Central memory CD8-positive, alpha-beta T cell (primary cell): Measurements from ENCODE around the gene PCDHA4.
"Not testable (repeated sequence)": the region's sequence is repeated elsewhere in the genome, so short reads cannot be mapped to it uniquely, and the experiment has no call there.

Experiments used
- ATAC-seq: fragments of 150-1000 bp; cut with Tn5 transposase; replicated peaks from 2 replicates; pipeline ENCODE4 v1.10.0; 2022; ENCODE audit warnings: mild to moderate bottlenecking, moderate FRiP score, moderate number of reproducible peaks; ENCODE audit not compliant: poor library complexity, severe bottlenecking; ENCODE audit errors: extremely low read depth
- DNase-seq, 2 donors: peaks; one replicate each; pipeline ENCODE4 v3.0.0; 2021; ENCODE audit warnings: low spot score in 2 of 2
- H3K27ac Mint-ChIP-seq: one replicate; pipeline ENCODE4 v1.8.0; 2022; ENCODE audit warnings: low read depth, mild to moderate bottlenecking, moderate library complexity, mixed read lengths
- H3K27me3 Mint-ChIP-seq: one replicate; pipeline ENCODE4 v1.8.0; 2022; ENCODE audit warnings: mixed read lengths
- H3K36me3 Mint-ChIP-seq: one replicate; pipeline ENCODE4 v1.8.0; 2022; ENCODE audit warnings: mild to moderate bottlenecking, moderate library complexity, mixed read lengths; ENCODE audit not compliant: insufficient read depth
- H3K4me1 Mint-ChIP-seq: one replicate; pipeline ENCODE4 v1.8.0; 2022; ENCODE audit warnings: mixed read lengths
- H3K4me3 Mint-ChIP-seq: one replicate; pipeline ENCODE4 v1.8.0; 2022; ENCODE audit warnings: mild to moderate bottlenecking, moderate library complexity, mixed read lengths
- H3K9me3 Mint-ChIP-seq: one replicate; pipeline ENCODE4 v1.8.0; 2022; ENCODE audit warnings: mixed read lengths

The PCDHA4 gene

DNA sequence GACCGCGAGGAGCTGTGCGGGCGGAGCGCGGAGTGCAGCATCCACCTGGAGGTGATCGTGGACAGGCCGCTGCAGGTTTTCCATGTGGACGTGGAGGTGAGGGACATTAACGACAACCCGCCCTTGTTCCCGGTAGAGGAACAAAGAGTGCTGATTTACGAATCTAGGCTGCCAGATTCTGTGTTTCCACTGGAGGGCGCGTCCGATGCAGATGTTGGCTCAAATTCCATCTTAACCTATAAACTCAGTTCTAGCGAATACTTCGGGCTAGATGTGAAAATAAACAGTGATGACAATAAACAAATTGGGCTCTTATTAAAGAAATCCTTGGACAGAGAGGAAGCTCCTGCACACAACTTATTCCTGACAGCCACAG, 21.5 kb downstream of the PCDHA4 start:
- H3K36me3 Mint-ChIP-seq = no peaks in the 10 kb centered on the region
- no peak overlapping the region for H3K27ac Mint-ChIP-seq
- H3K4me3 Mint-ChIP-seq = no peak overlapping the region
- H3K27me3 Mint-ChIP-seq = peaks cover 49% of the 10 kb centered on the region
- no peaks in the 10 kb centered on the region for H3K4me1 Mint-ChIP-seq
- no peaks in the 10 kb centered on the region for H3K9me3 Mint-ChIP-seq
- no peak for DNase-seq
- no peak for ATAC-seq

- not testable (repeated sequence) for H3K36me3 Mint-ChIP-seq, H3K27ac Mint-ChIP-seq, DNase-seq, H3K4me1 Mint-ChIP-seq, H3K4me3 Mint-ChIP-seq, ATAC-seq, H3K9me3 Mint-ChIP-seq
- H3K27me3 Mint-ChIP-seq = peaks cover 50% of the 10 kb centered on the region
These were observed 22.9 kb downstream of the PCDHA4 start for GRCh38 chr5:140829511-140830501.

DNA sequence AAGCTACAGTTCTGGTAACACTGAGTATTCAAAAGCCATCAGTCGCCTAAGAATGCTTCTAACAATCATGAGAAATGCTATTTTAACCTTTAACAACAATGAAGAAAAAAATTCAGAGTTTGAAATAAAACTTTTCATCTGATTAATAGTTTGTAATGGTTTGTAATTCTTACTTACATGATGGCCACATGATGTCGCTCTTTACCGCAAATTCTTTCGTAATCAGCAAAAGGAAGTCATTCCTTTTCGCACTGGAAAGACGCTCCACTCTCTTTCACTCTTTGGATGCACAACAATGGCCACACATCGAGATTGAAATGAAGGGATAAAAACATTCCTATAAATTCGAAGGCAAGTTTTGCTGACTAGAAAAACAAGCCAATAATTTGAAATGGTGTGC, 27.1 kb downstream of the PCDHA4 start, which contains the start of gene PCDHA7:
Gene PCDHA7, plus strand, starts transcription at position 277 of the 400 bp plus-strand sequence. Its CDS starts 115 bp downstream, at position 392.
- no peak within 1 kb of the TSS for H3K27ac Mint-ChIP-seq

GRCh38 chr5:140834439-140835008, 27.7 kb downstream of the PCDHA4 start:
- peaks cover 29% of the 10 kb centered on the region for H3K27me3 Mint-ChIP-seq
- not testable (repeated sequence) for H3K4me1 Mint-ChIP-seq, H3K9me3 Mint-ChIP-seq, ATAC-seq, H3K4me3 Mint-ChIP-seq, DNase-seq, H3K27ac Mint-ChIP-seq, H3K36me3 Mint-ChIP-seq

More for the DNA sequence above, 27.1 kb downstream of the PCDHA4 start, which contains the start of gene PCDHA7:
- Mint-ChIP-seq H3K4me1 (no peaks in the 10 kb centered on the region), H3K36me3 (peaks cover 3% of the 10 kb centered on the region), H3K27me3 (peaks cover 25% of the 10 kb centered on the region), H3K9me3 (no peaks in the 10 kb centered on the region), H3K4me3 (no peak within 1 kb of the TSS)
- DNase-seq (no peak), ATAC-seq (no peak)

GRCh38 chr5:140835622-140836510, 29.0 kb downstream of the PCDHA4 start:
- peaks cover 3% of the 10 kb centered on the region for H3K36me3 Mint-ChIP-seq
- no peaks in the 10 kb centered on the region for H3K4me1 Mint-ChIP-seq
- peaks cover 37% of the 10 kb centered on the region for H3K27me3 Mint-ChIP-seq
- no peak overlapping the region for H3K4me3 Mint-ChIP-seq
- no peaks in the 10 kb centered on the region for H3K9me3 Mint-ChIP-seq
- ATAC-seq = no peak
- no peak overlapping the region for H3K27ac Mint-ChIP-seq
- no peak for DNase-seq

DNA sequence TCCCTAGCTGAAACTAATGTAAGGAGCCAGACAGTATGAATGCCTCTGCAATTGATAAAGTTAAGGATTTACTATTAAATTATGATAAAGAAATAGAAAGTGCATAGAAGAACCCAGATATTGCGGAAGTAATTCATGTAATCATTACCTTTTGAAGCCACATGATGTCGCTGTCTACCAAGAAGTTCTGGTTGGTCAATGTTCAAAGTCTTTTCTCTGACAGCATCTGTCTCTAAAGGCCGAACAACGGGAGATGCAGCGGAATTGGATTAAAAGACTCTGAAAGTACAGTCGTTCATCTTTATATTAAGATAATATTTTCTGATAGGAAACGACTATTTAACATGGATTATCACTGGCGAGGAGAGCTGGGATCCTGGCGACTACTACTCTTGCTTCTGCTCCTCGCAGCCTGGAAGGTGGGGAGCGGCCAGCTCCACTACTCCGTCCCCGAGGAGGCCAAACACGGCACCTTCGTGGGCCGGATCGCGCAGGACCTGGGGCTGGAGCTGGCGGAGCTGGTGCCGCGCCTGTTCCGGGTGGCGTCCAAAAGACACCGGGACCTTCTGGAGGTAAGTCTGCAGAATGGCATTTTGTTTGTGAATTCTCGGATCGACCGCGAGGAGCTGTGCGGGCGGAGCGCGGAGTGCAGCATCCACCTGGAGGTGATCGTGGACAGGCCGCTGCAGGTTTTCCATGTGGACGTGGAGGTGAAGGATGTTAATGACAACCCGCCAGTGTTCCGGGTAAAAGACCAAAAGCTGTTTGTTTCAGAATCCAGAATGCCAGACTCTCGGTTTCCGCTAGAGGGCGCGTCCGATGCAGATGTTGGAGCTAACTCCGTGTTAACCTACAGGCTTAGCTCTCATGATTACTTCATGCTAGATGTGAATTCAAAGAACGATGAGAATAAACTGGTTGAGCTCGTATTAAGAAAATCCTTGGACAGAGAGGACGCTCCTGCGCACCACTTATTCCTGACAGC, 34.4 kb downstream of the PCDHA4 start, which contains the start of gene PCDHA8:
Gene PCDHA8, plus strand, starts transcription at position 210 of the 985 bp plus-strand sequence. Its CDS starts 135 bp downstream, at position 345.
- H3K36me3 Mint-ChIP-seq = no peaks in the 10 kb centered on the region
- H3K4me3 Mint-ChIP-seq = no peak within 1 kb of the TSS
- no peaks in the 10 kb centered on the region for H3K9me3 Mint-ChIP-seq
- no peaks in the 10 kb centered on the region for H3K4me1 Mint-ChIP-seq
- ATAC-seq (no peak), DNase-seq (no peak)
- H3K27me3 Mint-ChIP-seq = peaks cover 24% of the 10 kb centered on the region
- H3K27ac Mint-ChIP-seq = no peak within 1 kb of the TSS

GRCh38 chr5:140842798-140843733, 36.2 kb downstream of the PCDHA4 start:
- Mint-ChIP-seq H3K27ac (no peak overlapping the region), H3K27me3 (peaks cover 38% of the 10 kb centered on the region), H3K4me1 (no peaks in the 10 kb centered on the region), H3K4me3 (no peak overlapping the region), H3K9me3 (peaks cover 6% of the 10 kb centered on the region), H3K36me3 (no peaks in the 10 kb centered on the region)
- DNase-seq (no peak), ATAC-seq (no peak)

DNA sequence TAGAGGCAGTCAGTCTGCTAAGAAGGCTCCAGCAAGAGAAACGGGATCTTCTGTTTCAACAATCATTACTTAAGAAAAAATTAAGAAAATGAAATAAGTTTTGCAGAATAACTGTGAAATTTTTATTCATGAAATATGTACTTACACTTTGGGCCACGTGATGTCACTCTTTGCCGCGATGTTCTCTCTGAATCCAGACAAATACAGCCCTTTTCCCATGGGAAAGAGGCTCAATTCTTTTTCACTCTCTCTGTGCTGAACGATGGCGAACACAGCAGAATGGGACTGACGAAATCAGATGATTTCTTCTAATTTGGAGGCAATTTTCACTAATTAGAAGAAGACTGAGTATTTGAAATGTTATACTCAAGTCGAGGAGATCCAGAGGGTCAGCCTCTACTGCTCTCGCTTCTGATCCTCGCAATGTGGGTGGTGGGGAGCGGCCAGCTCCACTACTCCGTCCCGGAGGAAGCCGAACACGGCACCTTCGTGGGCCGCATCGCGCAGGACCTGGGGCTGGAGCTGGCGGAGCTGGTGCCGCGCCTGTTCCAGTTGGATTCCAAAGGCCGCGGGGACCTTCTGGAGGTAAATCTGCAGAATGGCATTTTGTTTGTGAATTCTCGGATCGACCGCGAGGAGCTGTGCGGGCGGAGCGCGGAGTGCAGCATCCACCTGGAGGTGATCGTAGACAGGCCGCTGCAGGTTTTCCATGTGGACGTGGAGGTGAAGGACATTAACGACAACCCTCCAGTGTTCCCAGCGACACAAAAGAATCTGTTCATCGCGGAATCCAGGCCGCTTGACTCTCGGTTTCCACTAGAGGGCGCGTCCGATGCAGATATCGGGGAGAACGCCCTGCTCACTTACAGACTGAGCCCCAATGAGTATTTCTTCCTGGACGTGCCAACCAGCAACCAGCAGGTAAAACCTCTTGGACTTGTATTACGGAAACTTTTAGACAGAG, 41.6 kb downstream of the PCDHA4 start, which contains the start of gene PCDHA9:
Gene PCDHA9, plus strand, starts transcription at position 244 of the 964 bp plus-strand sequence. Its CDS starts 114 bp downstream, at position 358.
- not testable (repeated sequence) for H3K9me3 Mint-ChIP-seq, H3K4me3 Mint-ChIP-seq, H3K27ac Mint-ChIP-seq, DNase-seq, ATAC-seq, H3K36me3 Mint-ChIP-seq, H3K4me1 Mint-ChIP-seq
- peaks cover 33% of the 10 kb centered on the region for H3K27me3 Mint-ChIP-seq

GRCh38 chr5:140849831-140850634, 43.2 kb downstream of the PCDHA4 start:
- H3K9me3 Mint-ChIP-seq, H3K4me3 Mint-ChIP-seq, H3K36me3 Mint-ChIP-seq, H3K4me1 Mint-ChIP-seq, H3K27ac Mint-ChIP-seq, ATAC-seq, DNase-seq: not testable (repeated sequence)
- H3K27me3 Mint-ChIP-seq = peaks cover 38% of the 10 kb centered on the region
